ENCODE results near the gene POLG. TPM values are rescaled to one million over a fixed set of nuclear protein-coding genes. Genes with fewer than 3 reads are reported as not detected.

POLG gene
- total RNA-seq, 1 experiment from 2014 or later: 19.5 TPM

- DNase-seq (ENCODE audit: low spot score): no peak
Measured at GRCh38 chr15:89326316-89326715, 8.3 kb downstream of the POLG start.

GRCh38 chr15:89325039-89325803 lies 9.4 kb downstream of the POLG start:
- DNase-seq (ENCODE audit: low spot score): no peak

GRCh38 chr15:89323825-89324224 lies 10.8 kb downstream of the POLG start:
- no peak for DNase-seq (ENCODE audit: low spot score)

- DNase-seq (ENCODE audit: low spot score): no peak
Measured at GRCh38 chr15:89322822-89323221, 11.8 kb downstream of the POLG start.

- no peak for DNase-seq (ENCODE audit: low spot score)
Measured at GRCh38 chr15:89321521-89322410, 12.9 kb downstream of the POLG start.

- DNase-seq (ENCODE audit: low spot score): no peak
Measured at GRCh38 chr15:89320200-89320599, 14.4 kb downstream of the POLG start.

GRCh38 chr15:89319678-89320077 lies 14.9 kb downstream of the POLG start:
- DNase-seq (ENCODE audit: low spot score): no peak

GRCh38 chr15:89317186-89317720 lies 17.4 kb downstream of the POLG start:
- DNase-seq (ENCODE audit: low spot score): no peak

- no peak for DNase-seq (ENCODE audit: low spot score)
Measured at GRCh38 chr15:89316504-89316903, 18.1 kb downstream of the POLG start.

GRCh38 chr15:89315375-89315929 lies 19.2 kb downstream of the POLG start:
- DNase-seq (ENCODE audit: low spot score): no peak

- no peak for DNase-seq (ENCODE audit: low spot score)
Measured at GRCh38 chr15:89309993-89310392, 24.6 kb downstream of the POLG start.

- DNase-seq (ENCODE audit: low spot score): no peak
Measured at GRCh38 chr15:89308236-89308635, 26.4 kb downstream of the POLG start.

GRCh38 chr15:89307791-89308190 lies 26.8 kb downstream of the POLG start:
- DNase-seq (ENCODE audit: low spot score): no peak

GRCh38 chr15:89307046-89307587 lies 27.5 kb downstream of the POLG start:
- DNase-seq (ENCODE audit: low spot score): no peak

- no peak for DNase-seq (ENCODE audit: low spot score)
Measured at GRCh38 chr15:89305395-89305794, 29.2 kb downstream of the POLG start.

- no peak for DNase-seq (ENCODE audit: low spot score)
Measured at GRCh38 chr15:89303986-89304385, 30.6 kb downstream of the POLG start.

GRCh38 chr15:89301304-89302089 lies 33.1 kb downstream of the POLG start:
- DNase-seq (ENCODE audit: low spot score): no peak

GRCh38 chr15:89299896-89300295 lies 34.7 kb downstream of the POLG start:
- no peak for DNase-seq (ENCODE audit: low spot score)

- DNase-seq (ENCODE audit: low spot score): no peak
Measured at GRCh38 chr15:89293012-89293411, 41.6 kb downstream of the POLG start.

- DNase-seq (ENCODE audit: low spot score): no peak
Measured at GRCh38 chr15:89291934-89292438, 42.6 kb downstream of the POLG start.

GRCh38 chr15:89283201-89283600 lies 51.4 kb downstream of the POLG start:
- DNase-seq (ENCODE audit: low spot score): no peak

Data from H4 (cell line).